Measurements from ENCODE around the gene NOL3. TPM values are rescaled to one million over a fixed set of nuclear protein-coding genes. Genes with fewer than 3 reads are reported as not detected.
A peak's percentile ranks its signal among the peaks of the same experiment; 100 is the strongest.

The NOL3 gene
- total RNA-seq, 1 experiment from 2014 or later: 91.6 TPM

DNA sequence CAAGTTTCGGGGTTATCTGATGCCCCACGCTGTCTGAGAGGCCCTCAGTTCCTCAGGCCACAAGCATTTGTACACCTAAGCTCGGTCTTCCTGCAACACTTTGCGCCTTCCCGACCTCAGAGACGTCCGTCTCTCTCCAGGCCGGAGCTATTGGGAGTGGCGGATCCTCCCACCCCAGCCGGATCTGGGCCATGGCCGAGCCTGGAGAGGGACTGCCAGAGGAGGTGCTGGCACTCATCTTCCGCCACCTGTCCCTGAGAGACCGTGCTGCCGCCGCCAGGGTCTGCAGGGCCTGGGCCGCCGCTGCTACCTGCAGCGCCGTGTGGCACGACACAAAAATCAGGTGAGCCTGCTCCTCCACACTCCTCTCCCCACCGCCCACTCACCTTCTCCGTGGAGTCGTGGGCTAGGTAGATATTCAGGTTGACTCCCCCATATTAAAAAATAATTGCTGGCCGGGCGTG lies 8.7 kb upstream of the NOL3 start:
- H2AFZ ChIP-seq (ENCODE audit: low read length): peak overlapping the region; percentile 80
- POLR2A ChIA-PET (ENCODE audit: unreplicated experiment): no interaction called here

DNA sequence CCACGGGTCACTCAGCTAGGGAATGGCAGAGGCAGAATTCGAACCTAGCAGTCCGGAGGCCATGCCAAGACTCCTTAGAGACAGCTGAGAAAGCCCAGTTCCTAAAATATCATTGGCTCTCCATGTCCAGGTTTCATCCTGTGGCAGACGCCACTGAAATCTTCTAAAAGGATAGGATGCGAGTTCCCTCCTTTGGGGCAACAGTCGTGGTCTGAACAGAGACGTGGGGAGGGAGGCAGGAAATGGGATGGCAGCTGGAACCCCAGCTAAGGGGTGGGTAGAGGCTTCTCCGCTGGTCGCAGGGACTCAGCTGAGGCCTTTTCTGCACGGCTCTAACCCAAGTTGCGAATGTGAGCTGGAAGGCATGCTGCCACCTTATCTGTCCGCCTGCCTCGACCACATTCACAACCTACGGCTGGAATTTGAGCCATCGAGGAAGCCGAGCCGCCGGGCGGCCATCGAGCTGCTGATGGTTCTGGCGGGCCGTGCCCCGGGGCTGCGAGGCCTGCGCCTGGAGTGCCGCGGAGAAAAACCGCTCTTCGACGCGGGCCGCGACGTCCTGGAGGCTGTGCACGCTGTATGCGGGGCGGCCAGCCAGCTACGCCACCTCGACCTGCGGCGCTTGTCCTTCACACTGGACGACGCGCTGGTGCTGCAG lies 7.7 kb upstream of the NOL3 start:
- ChIA-PET POLR2A (ENCODE audit: unreplicated experiment) (no interaction called here), CTCF (no interaction called here)
- peaks cover 18% of the 10 kb centered on the region for H3K4me1 ChIP-seq (ENCODE audit: insufficient read depth, low read length)
- no peaks in the 10 kb centered on the region for H3K79me2 ChIP-seq (ENCODE audit: low read length)
- no peak for ATAC-seq
- no TSS peak for BruUV-seq (replicated peaks)
- no peak overlapping the region for H3K27ac ChIP-seq (ENCODE audit: low read length)
- no peaks in the 10 kb centered on the region for H3K36me3 ChIP-seq (ENCODE audit: low read depth, low read length)
- H3K4me3 ChIP-seq (ENCODE audit: low read length): 0 out of 2 replicates have a peak overlapping the region, but pooled peaks have one; percentile 95
- no peak for DNase-seq
- no peaks in the 10 kb centered on the region for H3K27me3 ChIP-seq (ENCODE audit: low read length)
- H3K9ac ChIP-seq (ENCODE audit: low read length): no peak overlapping the region
- H3K4me2 ChIP-seq (ENCODE audit: low read length): peak overlapping the region; percentile 98; the same call in 1 of the 2 replicates
- intact Hi-C loops (cut with micrococcal nuclease): loop anchor here (5.0 kb wide), 1 partner anchor 145 kb away; no protein-coding TSS in a partner anchor
- H3K9me3 ChIP-seq (ENCODE audit: low read length): no peaks in the 10 kb centered on the region
- no peaks in the 10 kb centered on the region for H3K9me2 ChIP-seq (replicated peaks; ENCODE audit: low read length)
- TF ChIP-seq EZH2phosphoT487 (IDR thresholded peaks at IDR 0.05; ENCODE audit: borderline replicate concordance, low read length) (no peak), EZH2 (IDR thresholded peaks at IDR 0.05; ENCODE audit: low read length, unreplicated experiment) (no peak)
- TF ChIP-seq, protein P1, sequence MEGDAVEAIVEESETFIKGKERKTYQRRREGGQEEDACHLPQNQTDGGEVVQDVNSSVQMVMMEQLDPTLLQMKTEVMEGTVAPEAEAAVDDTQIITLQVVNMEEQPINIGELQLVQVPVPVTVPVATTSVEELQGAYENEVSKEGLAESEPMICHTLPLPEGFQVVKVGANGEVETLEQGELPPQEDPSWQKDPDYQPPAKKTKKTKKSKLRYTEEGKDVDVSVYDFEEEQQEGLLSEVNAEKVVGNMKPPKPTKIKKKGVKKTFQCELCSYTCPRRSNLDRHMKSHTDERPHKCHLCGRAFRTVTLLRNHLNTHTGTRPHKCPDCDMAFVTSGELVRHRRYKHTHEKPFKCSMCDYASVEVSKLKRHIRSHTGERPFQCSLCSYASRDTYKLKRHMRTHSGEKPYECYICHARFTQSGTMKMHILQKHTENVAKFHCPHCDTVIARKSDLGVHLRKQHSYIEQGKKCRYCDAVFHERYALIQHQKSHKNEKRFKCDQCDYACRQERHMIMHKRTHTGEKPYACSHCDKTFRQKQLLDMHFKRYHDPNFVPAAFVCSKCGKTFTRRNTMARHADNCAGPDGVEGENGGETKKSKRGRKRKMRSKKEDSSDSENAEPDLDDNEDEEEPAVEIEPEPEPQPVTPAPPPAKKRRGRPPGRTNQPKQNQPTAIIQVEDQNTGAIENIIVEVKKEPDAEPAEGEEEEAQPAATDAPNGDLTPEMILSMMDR (conservative IDR thresholded peaks at IDR 0.05; ENCODE audit: low read depth, low read length): no peak
- no peaks in the 10 kb centered on the region for H4K20me1 ChIP-seq (ENCODE audit: low read length)
- no peaks in the 10 kb centered on the region for H3F3A ChIP-seq (ENCODE audit: low read length, unreplicated experiment)
- no peak overlapping the region for H2AFZ ChIP-seq (ENCODE audit: low read length)

More for the DNA sequence above, 8.7 kb upstream of the NOL3 start:
- Histone ChIP-seq H3K9me3 (ENCODE audit: low read length) (no peaks in the 10 kb centered on the region), H3F3A (ENCODE audit: low read length, unreplicated experiment) (no peaks in the 10 kb centered on the region), H3K27me3 (ENCODE audit: low read length) (no peaks in the 10 kb centered on the region), H3K4me2 (ENCODE audit: low read length) (peak overlapping the region; percentile 98), H3K9me2 (replicated peaks; ENCODE audit: low read length) (no peaks in the 10 kb centered on the region), H3K4me1 (ENCODE audit: insufficient read depth, low read length) (peaks cover 18% of the 10 kb centered on the region), H3K4me3 (ENCODE audit: low read length) (peak overlapping the region; percentile 95), H3K79me2 (ENCODE audit: low read length) (no peaks in the 10 kb centered on the region), H3K36me3 (ENCODE audit: low read depth, low read length) (no peaks in the 10 kb centered on the region), H4K20me1 (ENCODE audit: low read length) (no peaks in the 10 kb centered on the region), H3K27ac (ENCODE audit: low read length) (0 out of 2 replicates have a peak overlapping the region, but pooled peaks have one; percentile 5), H3K9ac (ENCODE audit: low read length) (peak overlapping the region; percentile 81)
- intact Hi-C loops (cut with micrococcal nuclease): loop anchor here (2.0 to 5.0 kb wide), 2 partner anchors 13 to 144 kb away; no protein-coding TSS in a partner anchor
- no peak for TF ChIP-seq EZH2phosphoT487 (IDR thresholded peaks at IDR 0.05; ENCODE audit: borderline replicate concordance, low read length)
- TF ChIP-seq EZH2 (IDR thresholded peaks at IDR 0.05; ENCODE audit: low read length, unreplicated experiment): no peak
- TF ChIP-seq, protein P1 (conservative IDR thresholded peaks at IDR 0.05; ENCODE audit: low read depth, low read length): no peak
- DNase-seq (peak; percentile 41), ATAC-seq (peak; percentile 20)
- BruUV-seq (replicated peaks): no TSS peak
- CTCF ChIA-PET: no interaction called here

Data from PC-3 (cell line).